Measurements from ENCODE around the gene BBS1.
"Not testable (repeated sequence)": the region's sequence is repeated elsewhere in the genome, so short reads cannot be mapped to it uniquely, and the experiment has no call there.

Gene BBS1

DNA sequence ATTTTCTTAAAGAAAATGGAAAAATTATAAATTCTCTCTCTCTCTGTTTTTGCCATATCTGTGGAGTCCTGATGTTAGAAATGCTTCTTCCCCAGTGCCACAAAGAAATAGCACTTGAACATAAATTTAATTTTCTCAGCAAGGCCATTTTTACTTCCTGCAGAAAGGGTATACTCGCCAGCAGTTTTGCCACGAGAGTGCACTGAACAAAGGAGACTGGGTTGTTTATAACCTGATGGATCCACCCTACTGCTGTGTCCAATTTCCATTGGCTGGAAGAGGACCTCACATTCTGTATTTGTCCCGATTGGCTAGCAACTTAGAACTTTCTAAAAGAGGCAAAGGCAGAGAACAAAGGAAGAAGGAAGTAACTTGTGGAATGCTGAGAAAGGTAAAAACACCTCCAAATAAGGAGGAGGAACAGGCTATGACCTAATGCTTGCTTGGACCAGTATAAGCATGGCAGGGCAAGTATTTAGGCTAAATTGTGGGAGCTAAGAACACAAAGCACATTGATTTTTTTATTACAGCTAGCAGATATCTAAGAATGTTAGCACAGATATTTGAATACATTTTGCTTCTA is 72.2 kb downstream of the BBS1 start:
- DNase-seq, result not testable (repeated sequence)

Data from CD4-positive, alpha-beta T cell treated with Interferon alpha-2 for 1 hour (primary cell).